Renal cortical epithelial cell (primary cell): ENCODE measurements around the gene GJA10. TPM values are rescaled to one million over a fixed set of nuclear protein-coding genes. Genes with fewer than 3 reads are reported as not detected.

Experiments
- DNase-seq: peaks from one replicate; pipeline ENCODE4 v3.0.0-alpha.2; 2011; ENCODE audit warnings: low read depth
- total RNA-seq: library from RNA; depleted of rRNA; stranded (reverse); fragments of >200 nt; gene quantifications from 2 replicates; pipeline ENCODE4 v1.2.3, GENCODE V29; 2014

The GJA10 gene
- total RNA-seq, 1 donor from 2014 or later = not detected

DNA sequence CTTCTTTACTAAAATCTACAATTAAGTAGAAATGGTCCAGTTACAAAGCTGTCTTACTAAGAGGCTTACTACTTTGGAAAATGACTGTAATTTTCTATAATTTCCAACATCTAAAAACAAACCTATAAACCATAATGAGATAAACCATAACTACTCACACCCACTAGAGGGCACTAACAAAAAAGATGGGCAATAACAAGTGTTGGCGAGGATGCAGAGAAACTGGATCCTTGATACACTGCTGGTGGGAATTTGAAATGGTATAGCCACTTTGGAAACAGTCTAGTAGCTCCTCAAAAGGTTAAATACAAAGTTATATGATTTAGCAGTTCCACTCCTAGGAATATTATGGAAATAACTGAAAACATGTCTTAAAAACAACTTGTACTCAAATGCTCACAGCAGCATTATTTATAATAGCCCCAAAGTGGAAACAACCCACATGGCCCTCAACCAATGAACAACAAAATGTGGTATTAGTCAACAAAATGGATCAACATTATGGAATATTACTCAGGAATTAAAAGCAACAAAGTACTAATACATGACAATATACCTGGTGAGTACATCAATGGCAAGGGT is 50.6 kb downstream of the GJA10 start:
- DNase-seq = no peak

Other genes with a start within 250 kb of the GJA10 start
- 12.7 and 36.6 TPM in 2 replicates for gene MDN1, start 74.7 kb upstream of the GJA10 start, total RNA-seq
- gene CASP8AP2, start 64.6 kb upstream of the GJA10 start, total RNA-seq = 11.8 and 14.3 TPM in 2 replicates